ENCODE results near the gene CHST10.

Gene CHST10

GRCh38 chr2:100413571-100413970 lies 3.9 kb downstream of the CHST10 start:
- no peak for DNase-seq

DNA sequence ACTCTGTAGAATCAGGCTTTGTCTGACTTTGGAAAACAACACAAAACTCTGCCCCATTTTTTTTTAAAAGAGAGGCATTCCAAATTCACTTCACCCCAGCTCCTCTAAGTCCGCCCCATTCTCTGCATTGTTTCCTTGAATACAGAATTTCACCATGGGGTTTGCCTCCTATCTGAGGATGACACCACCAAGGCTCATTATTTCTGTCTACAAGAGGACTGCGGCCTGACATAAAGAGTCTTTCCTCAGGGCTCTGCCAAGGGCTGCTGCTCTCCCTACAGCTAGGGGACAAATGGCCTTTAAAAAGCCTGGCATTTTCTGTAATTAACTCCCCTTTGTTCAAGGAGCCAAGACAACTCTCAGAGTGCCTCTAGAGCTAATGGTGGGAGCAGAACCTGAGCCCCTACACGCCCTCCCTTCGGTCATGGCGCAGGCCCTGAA lies 4.6 kb downstream of the CHST10 start:
- DNase-seq, result no peak

- DNase-seq, result no peak
These were observed 5.0 kb downstream of the CHST10 start for GRCh38 chr2:100412466-100412865.

GRCh38 chr2:100411841-100412292 lies 5.6 kb downstream of the CHST10 start:
- no peak for DNase-seq

DNA sequence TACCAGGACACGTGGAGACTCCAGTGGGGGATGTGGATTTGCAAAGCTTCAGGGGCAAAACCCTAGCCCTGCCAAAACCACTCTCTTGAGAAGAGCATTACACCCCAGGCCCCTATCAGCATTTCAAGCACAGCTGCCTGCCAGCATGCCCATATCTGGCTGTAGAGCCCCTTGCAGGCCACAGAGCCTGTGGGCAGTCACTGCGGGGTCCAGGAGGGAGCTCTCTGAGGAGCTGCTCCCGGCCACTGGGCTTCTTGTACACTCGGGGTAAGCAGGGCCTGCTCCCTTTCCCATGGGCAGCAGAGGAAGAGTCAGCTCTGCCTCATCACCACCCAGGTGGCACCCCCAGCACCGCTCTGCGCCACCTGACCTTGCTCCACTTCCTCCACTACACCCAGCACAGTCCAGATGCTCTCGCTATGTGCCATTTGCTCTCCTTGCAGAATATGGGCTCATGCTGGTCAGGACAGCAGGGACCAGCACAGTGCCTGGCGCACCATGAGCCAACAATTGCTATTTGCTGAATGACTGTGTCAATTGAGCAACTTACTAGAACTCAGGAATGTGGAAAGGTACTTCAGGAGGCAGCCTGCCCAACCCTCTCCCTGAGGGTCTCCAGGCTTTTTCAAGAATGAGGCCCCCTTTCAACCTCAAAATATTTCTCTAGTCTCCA lies 7.4 kb downstream of the CHST10 start:
- no peak for DNase-seq

- DNase-seq, result no peak
These were observed 8.0 kb downstream of the CHST10 start for GRCh38 chr2:100409461-100409860.

DNA sequence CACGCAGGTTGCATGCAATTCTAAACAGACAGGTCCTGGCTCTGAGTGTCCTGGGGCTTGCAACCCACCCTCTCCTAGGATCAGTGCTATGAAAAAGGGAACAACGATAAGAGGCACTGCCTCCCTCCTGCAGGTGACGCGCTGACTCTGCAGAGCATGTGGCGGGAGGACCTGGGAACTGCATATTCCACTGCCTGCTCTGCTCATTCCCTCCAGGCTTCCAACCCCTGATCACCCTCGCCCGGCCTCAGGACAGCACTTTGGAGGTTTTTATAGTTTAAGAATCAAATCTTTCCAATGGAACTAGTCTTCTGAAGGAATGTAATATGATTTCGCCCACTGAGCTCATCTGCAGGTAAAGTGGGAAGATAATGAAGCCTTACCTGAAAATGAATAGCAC lies 8.5 kb downstream of the CHST10 start:
- no peak for DNase-seq

DNA sequence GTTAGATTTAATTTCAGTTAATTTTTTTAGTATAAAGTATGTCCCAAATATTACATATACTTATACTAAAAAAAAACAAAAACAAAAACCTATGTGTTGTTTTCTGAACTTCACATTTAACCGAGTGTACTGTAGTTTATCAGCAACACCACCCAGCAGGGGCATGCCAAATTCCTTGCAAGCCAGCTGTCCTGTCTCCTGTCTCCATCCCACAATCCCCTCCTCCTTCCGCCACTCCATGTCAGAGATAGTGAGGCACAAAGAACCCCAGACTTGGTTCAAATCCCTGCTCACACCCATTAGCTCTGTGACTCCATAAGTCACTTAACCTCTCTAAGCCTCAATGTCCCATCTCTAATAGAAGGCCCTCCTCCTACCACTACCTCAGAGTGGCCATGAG lies 9.4 kb downstream of the CHST10 start:
- no peak for DNase-seq

- DNase-seq, result no peak
These were observed 9.9 kb downstream of the CHST10 start for GRCh38 chr2:100407563-100407962.

DNA sequence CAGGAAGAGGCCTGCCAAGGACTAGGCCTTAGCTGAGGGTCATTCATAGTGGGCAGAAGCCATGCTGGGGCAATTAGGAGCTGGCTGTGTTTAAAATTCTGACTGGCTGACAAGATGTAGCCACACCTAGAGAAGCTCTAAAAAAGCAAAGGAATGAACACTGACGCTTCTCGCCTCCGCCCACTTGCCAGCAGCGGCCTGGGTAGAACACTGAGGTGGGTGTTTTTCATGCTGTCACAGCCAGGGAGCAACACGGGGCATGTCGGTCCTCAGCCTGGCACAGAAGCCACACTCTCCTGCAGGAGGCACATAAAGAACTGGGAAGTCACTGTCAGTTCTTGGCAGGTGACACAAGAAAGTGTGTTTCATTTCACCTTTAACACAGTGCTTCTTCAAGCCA lies 10.4 kb downstream of the CHST10 start:
- DNase-seq, result no peak

GRCh38 chr2:100406120-100406508 lies 11.4 kb downstream of the CHST10 start:
- no peak for DNase-seq

- DNase-seq, result no peak
These were observed 11.9 kb downstream of the CHST10 start for GRCh38 chr2:100405403-100406119.

DNA sequence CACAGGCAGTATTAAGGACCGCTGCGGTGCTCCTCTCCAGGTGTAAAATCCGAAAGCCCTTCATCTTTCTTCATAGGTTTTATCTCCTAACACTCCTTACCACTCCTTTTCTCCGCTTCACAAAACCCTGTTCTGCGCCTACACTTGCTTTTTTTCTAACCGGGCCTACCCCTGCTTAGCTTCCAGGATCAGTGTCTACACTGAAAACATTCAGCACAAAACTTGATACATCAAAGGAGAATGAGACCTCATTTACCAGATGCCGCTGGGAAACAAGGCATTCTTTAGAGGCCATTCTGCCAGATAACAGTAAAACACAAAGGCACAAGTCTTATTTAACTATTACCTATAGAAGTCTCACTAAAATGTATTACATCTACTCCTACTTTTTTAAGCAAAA lies 13.1 kb downstream of the CHST10 start:
- DNase-seq, result no peak

- DNase-seq, result no peak
These were observed 13.7 kb downstream of the CHST10 start for GRCh38 chr2:100403722-100404121.

GRCh38 chr2:100401268-100401667 lies 16.2 kb downstream of the CHST10 start:
- DNase-seq, result no peak

GRCh38 chr2:100399714-100400113 lies 17.8 kb downstream of the CHST10 start:
- no peak for DNase-seq

DNA sequence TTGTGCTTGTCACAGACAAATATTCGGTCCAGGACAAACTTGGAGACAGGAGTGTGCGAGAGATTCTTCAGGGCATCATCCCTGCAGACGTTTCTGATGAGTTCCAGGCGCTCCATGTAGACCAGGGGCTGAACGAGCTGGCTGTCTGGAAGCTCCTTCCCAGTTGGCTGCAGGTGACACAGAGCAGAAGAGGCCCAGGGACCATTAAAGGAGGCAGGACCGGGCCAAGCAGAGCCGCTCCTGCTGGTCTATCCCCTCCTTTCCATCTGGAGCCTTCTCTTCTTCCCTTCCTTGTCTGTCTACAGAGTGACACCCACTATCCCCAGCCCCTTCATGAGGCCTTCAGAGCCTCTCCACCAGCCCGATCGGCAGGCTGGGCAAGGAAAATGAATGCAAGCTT lies 19.5 kb downstream of the CHST10 start:
- no peak for DNase-seq

DNA sequence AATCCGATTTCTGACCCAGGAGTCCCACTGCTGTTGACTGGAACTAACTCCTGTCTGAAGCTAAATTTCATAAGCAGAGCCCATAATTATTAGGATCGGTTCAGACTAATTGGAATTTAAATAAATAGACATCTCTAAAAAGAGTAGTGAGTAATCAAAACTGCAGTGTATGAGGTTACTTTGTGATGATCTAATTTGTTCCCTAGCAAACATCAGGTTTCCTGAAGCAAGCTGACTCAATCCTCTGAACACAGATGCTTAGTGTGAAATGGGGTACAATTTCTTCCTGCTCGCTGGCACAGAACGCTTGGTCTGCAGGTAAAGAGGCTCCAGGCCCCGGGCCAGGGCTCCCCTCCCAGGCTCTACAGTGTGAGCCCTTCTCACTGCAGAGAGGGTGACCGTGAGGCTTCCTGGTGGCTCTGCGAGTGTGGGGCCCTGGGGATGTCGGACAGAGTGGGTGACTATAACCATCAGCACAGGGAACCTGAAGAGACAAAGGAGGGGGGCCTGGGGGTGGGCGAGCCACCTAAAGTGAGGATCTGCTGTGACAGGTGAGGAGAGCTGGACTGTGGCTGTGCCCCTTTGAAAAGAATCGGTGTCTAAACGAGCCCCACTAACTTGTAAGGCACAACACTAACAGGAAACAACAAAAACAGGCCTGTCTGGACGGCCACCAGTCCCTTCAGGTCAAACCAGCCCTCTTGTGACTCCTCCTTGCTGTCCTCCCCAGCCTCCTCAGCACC lies 20.2 kb downstream of the CHST10 start:
- no peak for DNase-seq

DNA sequence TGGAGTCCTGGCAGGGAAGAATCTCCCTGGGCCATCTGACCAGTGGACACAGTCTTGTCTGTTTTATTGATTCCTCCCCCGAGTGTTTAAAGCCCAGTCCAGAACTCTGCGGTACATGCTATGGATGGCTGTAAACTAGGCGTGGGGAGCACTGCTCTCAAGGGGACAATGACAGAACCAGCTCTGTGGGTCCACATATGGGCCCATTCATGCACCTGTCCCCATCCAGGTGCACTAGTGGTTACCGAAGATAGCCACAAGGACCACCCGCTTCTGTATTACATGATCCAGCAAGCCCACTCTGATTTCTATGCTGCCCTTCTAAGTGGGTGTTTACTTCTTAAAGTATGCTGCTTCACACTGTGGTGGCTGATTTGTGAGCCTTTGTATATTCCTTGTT lies 21.0 kb downstream of the CHST10 start:
- DNase-seq, result no peak

DNA sequence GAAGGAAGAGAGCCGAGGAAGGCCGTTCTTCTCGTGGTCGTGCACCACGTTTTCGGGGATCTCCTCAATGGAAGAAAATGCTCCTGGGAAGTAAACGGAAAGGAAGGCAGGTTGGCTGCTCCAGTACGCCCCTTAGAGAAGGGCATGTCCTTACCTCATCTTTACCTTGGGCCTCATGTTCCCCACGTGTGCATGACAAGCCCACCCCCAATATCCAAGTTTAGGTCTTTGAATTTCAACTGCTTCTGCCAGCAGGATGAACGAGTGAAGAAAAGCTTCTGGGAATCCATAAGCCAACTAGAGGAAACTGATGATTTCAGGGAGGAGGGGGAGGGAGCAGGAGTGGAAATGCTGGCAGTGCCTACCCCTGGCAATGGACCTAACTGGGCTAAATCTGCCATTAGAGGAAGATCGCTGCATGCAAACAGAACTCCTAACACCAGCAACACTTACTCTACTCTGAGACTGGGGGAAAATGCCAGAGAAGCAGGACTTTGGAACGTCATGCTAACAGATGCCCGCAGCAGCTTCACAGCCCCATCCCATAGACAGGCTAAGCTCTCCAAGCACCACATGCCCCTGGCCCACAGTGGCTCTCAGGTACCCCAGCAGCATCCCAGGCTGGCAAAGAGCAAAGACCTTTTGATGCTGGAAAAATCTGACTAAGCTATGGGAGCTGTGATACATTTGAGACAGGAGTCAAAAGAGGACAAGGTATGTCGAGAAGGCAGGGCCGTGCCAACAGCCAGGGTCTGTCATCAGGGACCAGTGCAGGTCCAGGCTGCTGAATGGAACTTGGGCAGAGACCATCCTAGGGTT lies 21.7 kb downstream of the CHST10 start:
- no peak for DNase-seq

DNA sequence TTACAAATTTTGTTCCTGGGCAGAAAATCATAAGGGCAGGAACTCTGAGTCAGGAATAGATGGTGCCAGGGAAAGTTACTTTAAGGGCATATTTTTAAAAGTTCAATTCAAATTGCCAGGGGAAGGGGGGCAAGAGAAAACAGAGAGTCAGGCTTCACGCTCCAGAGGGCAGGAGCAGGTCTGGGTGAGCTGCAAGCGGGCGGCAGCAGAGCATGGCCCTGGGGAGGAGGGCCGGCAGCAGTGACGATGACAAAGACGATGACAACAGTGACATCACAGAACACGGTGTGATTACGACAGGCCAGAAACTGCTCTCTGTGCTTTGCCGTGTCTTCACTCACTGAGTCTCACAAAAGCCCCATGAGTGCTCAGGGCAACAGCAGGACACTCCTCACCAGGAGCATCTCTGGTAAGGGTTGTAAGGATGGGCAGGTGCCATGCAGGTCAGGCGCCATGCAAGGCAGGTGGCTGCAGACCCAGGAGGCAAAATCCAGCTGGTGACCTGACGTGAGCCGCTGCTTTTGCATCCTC lies 23.3 kb downstream of the CHST10 start:
- DNase-seq, result no peak

- DNase-seq, result no peak
These were observed 24.1 kb downstream of the CHST10 start for GRCh38 chr2:100393362-100393761.

DNA sequence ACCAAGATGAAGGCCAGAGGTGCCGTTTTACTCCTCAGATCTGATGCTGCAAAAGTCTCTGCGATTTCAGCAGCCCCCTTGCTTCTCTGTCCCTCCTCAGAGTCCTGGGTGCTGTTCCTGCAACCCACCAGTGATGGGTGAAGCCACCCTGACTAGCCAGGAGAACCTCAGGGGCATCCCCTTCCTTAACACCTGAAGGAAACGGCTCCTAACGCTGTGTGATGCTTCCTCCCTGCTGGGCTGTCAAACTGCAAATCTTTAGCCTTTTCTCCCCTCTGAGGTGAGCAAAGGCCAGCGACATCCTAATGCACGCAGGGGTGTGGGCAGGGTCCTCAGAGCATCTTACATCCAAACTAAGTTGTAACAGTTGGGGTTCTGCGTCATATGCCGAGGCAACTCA lies 24.8 kb downstream of the CHST10 start:
- DNase-seq, result no peak

Measured in NCI-H510A treated with DMSO at 0.1 percent for 48 hours (cell line).